Posterior cingulate gyrus (tissue), 11 donors: ENCODE measurements around the gene SREBF2.

Experiments used
- DNase-seq, 10 donors: peaks; one replicate each; pipeline versions ENCODE4 v3.0.0 to v3.0.0-alpha.2; 2020 to 2021; ENCODE audit warnings: mixed read lengths in 3 of 10
- intact Hi-C: fragments of 100-400 bp; cut with DNase I; formaldehyde crosslinking; loops from one replicate; pipeline ENCODE4 v1.15.1; 2023

The SREBF2 gene

DNA sequence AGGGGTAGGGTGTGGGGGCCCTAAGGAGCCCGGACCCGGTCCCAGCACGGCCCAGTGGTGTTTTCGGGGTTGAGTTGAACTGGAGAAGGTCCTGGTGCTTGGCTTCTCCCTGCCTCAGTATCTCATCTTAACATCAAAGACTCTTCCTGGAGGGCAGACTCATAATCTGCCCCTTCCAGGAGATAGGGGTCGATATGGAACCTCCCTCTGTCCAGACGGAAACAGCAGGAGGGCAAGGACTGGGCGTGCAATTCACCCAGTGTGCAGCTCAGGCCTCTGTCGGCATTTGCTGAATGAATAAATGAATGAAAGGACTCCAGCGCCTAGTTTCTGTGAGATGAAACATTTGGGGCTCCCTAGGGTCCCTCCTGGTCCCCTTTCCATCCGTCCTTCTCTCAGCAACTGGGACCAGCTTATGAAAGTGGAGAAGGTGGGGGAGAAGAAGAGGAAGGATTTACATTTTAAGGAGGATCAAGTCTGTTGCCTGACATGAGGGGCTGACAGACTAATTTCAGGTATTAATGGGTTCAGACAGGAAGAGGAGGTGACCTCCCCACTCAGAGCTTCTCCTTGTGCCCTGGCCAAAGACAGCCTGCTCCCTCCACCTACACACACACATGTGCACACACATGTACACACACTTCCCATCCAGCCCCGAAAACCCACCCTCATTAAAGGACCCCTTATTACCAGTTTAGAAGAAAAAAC lies 83.0 kb downstream of the SREBF2 start:
- intact Hi-C loops = no loop called here
- no peak for DNase-seq

DNA sequence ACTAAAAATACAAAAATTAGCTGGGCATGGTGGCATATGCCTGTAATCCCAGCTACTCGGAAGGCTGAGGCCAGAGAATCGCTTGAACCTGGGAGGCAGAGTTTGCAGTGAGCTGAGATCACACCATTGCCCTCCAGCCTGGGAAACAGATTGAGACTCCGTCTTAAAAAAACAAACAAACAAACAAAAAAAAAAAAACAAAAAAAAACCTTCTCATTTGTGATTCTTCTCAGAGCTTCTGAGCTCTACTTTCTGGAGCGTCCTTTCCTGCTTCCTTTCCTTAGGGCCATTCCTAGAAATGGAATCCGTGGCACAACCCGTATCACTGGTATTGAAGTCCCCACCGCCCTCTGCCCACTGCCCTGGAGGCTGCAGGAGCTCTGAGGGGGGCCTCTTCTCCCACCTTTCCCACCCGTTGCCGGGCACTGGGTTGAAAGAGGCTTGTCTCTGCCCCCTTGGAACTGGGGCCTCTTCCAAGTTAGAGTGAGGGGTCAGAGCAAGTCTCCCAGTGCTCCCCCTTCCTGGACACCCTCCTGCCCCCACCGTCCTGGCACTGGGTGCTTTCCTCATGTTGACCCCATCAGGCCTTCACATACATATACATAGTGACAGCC lies 83.9 kb downstream of the SREBF2 start:
- intact Hi-C loops = no loop called here

DNA sequence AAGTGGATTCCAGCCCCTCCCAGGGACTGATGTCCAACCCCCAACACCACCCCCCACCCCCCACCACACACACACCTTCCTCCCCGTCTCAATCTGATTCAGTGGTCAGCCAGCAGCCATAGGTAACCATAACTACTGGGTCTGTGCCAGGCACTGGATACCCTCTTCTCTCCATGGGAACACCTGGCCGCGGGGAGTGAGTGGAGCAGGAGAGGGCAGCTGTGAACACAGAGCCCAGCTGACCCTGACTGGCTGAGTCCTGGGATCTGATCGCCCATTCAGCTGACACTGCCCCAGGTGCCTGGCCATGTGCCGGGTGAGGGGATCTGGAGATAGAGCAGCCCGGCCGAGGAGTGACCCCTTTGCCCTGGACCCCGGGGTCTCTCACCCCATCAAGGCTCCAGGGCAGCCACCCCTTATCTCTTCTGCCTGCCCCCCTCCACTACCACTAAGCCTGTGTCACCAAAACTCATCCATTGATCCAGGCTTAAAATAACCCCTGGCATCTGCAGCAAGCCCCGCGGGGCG lies 84.5 kb downstream of the SREBF2 start:
- intact Hi-C loops = no loop called here
- no peak for DNase-seq

More for the DNA sequence above, 83.9 kb downstream of the SREBF2 start:
- DNase-seq = no peak

- intact Hi-C loops = no loop called here
- peak in 1 of 10 donors; percentile 14 for DNase-seq
Measured at GRCh38 chr22:41917903-41918791, 85.2 kb downstream of the SREBF2 start.

DNA sequence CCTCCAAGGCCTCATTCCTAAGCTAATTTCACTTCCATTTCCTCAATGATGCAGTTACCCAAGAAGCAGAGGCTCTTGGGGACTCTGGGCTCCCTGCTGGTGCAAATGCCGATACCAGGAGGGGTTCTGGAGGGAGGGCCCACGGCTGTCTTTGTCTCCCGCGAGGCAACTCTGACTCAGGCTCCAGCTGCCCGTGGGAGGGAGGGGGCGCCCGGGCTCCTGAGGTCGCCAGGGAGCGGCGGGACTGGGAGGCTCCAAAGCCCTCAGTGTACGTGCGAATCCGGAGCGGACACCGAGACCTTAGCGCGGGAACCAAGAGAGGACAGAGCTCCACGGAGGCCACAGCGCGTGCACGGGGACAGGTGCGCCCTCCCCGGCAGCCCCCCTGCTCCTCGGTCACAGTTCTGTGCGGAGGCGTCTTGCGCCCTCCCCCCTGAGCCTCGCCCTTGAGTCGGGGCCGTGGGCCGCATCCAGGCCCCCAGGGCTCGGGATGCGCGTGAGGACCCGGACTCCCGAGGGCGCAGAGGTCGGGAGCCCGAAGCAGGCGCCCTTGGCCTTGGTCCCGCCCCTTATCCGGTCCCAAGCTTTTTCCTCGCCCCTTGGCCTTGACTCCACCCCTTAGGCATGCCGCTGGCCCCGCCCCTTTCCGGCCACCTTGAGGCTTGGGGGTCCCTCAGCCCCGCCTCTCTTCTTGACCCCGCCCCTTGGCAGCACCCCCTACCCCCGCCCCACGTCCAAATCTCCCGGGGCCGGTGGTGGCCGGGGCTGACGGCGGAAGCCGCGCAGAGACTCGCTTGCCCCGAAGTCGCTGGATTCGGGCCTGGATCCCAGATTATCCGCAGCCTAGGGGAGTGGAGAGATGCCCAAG lies 86.7 kb downstream of the SREBF2 start:
- peak in 2 of 10 donors; percentile 22 to 89 for DNase-seq

GRCh38 chr22:41920271-41920976 lies 87.5 kb downstream of the SREBF2 start:
- intact Hi-C loops = no loop called here
- DNase-seq = no peak

More for the DNA sequence above, 86.7 kb downstream of the SREBF2 start:
- intact Hi-C loops = no loop called here

- DNase-seq = no peak
- intact Hi-C loops = no loop called here
Measured at GRCh38 chr22:41922328-41922727, 89.4 kb downstream of the SREBF2 start.

DNA sequence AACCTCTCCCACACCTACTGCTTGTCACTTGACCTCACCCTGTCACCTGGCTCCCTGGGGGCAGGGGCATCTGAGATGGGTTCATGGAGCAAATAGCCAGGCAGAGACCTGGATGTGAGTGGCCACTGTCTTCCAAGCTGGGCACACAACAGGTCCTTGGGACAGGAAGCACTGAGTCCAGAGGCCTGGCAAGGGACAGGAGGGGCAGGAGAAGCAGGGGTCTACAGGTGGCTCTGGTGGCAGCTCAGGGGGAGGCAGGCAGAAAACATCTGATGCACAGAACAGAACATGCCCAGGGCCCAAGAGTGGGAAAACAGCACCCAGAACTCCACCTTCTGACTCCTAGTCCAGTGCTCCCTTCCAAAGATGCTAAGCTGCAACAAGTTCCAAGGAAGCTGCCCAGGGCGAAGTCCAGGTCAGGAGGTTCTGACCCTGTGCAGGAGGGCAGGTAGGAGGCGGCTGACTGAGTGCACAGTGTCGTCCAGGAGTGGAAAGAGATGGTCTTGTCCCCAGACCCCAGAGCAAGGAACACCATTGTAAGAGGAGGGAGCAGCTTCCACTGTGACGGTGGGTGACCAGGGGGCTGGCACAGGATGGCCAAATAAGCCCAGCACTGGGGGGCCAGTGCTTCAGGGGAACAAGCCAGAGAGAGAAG lies 90.2 kb downstream of the SREBF2 start:
- intact Hi-C loops = no loop called here

GRCh38 chr22:41923595-41924276 lies 90.8 kb downstream of the SREBF2 start:
- intact Hi-C loops = no loop called here

More for the DNA sequence above, 90.2 kb downstream of the SREBF2 start:
- DNase-seq = no peak

GRCh38 chr22:41925783-41926460 lies 93.0 kb downstream of the SREBF2 start:
- peak in 3 of 10 donors; percentile 50 to 57 (median 54) for DNase-seq
- intact Hi-C loops = no loop called here

More at GRCh38 chr22:41923595-41924276, 90.8 kb downstream of the SREBF2 start:
- DNase-seq = no peak

- intact Hi-C loops = no loop called here
- no peak for DNase-seq
Measured at GRCh38 chr22:41927813-41928212, 94.9 kb downstream of the SREBF2 start.

GRCh38 chr22:41928593-41929417 lies 95.9 kb downstream of the SREBF2 start:
- intact Hi-C loops = no loop called here
- no peak for DNase-seq

DNA sequence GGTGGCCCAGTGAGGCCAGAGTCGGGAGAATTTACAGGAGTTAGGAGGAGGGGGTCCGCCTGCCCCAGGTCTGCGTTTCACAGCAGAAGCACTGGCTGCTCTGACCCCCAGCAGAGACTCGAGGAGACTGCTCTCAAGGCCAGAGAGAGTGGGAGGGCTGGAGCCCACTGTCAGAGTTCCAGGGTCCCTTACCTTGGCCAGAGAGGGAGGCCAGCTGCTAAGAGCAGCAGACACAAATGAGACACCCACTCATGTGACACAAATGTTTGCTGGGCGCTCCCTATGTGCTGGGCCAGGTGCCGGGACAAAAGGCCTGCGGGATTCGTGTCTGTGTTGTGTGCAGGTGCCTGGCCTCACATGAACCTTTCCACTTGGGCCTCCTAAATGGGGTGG lies 96.5 kb downstream of the SREBF2 start:
- intact Hi-C loops = no loop called here
- DNase-seq = no peak

DNA sequence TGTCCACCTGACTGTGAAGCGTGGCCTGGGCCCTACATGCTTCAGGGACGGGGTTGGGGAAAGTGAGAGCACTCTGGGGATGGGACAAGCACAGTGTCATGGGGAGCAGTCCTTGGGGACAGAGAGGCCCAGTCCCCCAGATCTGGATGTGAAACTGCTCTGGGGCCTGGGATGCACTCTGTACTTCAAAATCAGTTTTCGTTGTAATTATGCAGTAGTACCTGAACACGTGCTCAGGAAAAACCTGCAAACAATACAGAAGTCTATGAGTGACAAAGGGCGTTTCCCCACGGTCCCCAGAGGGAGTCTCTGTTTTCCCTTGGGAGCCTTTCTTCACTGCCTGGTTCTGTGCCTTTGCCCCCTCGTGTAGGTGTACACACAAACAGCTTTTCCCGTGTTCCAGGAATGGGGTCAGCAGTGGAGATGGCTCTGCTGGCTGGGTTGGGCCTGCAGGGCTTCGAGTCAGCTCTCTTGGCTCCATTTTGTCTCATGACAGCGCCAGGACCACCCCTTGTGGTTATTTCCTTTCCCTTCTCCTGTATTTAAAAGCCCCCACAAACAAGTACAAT lies 98.9 kb downstream of the SREBF2 start:
- intact Hi-C loops = no loop called here

GRCh38 chr22:41932353-41932752 lies 99.4 kb downstream of the SREBF2 start:
- no peak for DNase-seq
- intact Hi-C loops = no loop called here

More for the DNA sequence above, 98.9 kb downstream of the SREBF2 start:
- no peak for DNase-seq

- no peak for DNase-seq
- intact Hi-C loops = no loop called here
Measured at GRCh38 chr22:41933411-41934177, 100.7 kb downstream of the SREBF2 start.
